IPS DF 6.9 (cell line): ENCODE results near the gene ICAM1.

Experiments
- DNase-seq: peaks from one replicate; pipeline ENCODE4 v3.0.0-alpha.2; 2013; ENCODE audit warnings: low read depth, low spot score
- H3K27ac ChIP-seq: one replicate; pipeline ENCODE4 v1.5.1; 2013; ENCODE audit warnings: low read length, control low read depth
- H3K27me3 ChIP-seq: 2 replicates; pipeline ENCODE4 v1.6.1; 2013; ENCODE audit warnings: mild to moderate bottlenecking, low read length; ENCODE audit not compliant: control insufficient read depth, insufficient read depth
- H3K36me3 ChIP-seq: 2 replicates; pipeline ENCODE4 v1.6.1; 2013; ENCODE audit warnings: low read length; ENCODE audit not compliant: control insufficient read depth, insufficient read depth
- H3K4me1 ChIP-seq: 2 replicates; pipeline ENCODE4 v1.6.1; 2013; ENCODE audit warnings: low read length; ENCODE audit not compliant: control insufficient read depth, insufficient read depth
- H3K4me3 ChIP-seq: 2 replicates; pipeline ENCODE4 v1.5.1; 2013; ENCODE audit warnings: mild to moderate bottlenecking, low read length
- H3K9me3 ChIP-seq: 2 replicates; pipeline ENCODE4 v1.6.1; 2013; ENCODE audit warnings: low read length, inconsistent platforms; ENCODE audit not compliant: control insufficient read depth, insufficient read depth
- WGBS: extraction: QIAGEN DNeasy Blood & Tissue Kit; methylation state at CpG from one replicate; pipeline ENCODE4 v1.1.7; 2013; ENCODE audit warnings: mixed read lengths, missing lambda C conversion rate; ENCODE audit not compliant: insufficient read length, insufficient coverage; 5-methylcytosine and 5-hydroxymethylcytosine counted together

ICAM1 gene, protein sequence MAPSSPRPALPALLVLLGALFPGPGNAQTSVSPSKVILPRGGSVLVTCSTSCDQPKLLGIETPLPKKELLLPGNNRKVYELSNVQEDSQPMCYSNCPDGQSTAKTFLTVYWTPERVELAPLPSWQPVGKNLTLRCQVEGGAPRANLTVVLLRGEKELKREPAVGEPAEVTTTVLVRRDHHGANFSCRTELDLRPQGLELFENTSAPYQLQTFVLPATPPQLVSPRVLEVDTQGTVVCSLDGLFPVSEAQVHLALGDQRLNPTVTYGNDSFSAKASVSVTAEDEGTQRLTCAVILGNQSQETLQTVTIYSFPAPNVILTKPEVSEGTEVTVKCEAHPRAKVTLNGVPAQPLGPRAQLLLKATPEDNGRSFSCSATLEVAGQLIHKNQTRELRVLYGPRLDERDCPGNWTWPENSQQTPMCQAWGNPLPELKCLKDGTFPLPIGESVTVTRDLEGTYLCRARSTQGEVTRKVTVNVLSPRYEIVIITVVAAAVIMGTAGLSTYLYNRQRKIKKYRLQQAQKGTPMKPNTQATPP

DNA sequence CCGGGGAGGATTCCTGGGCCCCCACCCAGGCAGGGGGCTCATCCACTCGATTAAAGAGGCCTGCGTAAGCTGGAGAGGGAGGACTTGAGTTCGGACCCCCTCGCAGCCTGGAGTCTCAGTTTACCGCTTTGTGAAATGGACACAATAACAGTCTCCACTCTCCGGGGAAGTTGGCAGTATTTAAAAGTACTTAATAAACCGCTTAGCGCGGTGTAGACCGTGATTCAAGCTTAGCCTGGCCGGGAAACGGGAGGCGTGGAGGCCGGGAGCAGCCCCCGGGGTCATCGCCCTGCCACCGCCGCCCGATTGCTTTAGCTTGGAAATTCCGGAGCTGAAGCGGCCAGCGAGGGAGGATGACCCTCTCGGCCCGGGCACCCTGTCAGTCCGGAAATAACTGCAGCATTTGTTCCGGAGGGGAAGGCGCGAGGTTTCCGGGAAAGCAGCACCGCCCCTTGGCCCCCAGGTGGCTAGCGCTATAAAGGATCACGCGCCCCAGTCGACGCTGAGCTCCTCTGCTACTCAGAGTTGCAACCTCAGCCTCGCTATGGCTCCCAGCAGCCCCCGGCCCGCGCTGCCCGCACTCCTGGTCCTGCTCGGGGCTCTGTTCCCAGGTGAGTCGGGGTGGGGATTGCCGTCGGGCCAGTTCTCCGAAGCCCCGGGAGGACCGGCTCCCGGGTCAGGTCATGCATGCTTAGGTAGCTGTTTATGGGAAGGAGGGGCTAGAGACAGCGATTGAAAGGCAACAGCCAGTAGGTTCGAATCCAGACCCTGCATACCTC, at the start of gene ICAM1:
Gene ICAM1 (plus strand): TSS at position 505 of the 779 bp plus-strand sequence. CDS start 40 bp downstream, at position 545.
- Histone ChIP-seq H3K27ac (no peak within 1 kb of the TSS), H3K9me3 (no peaks in the 10 kb centered on the region), H3K27me3 (peaks cover 10% of the 10 kb centered on the region), H3K4me1 (peaks cover 4% of the 10 kb centered on the region; the same call in 1 of the 2 replicates), H3K4me3 (peak within 1 kb of the TSS; percentile 35; the same call in 1 of the 2 replicates), H3K36me3 (no peaks in the 10 kb centered on the region; the same call in 1 of the 2 replicates)
- DNase-seq: no peak
- no CpG with 5 or more reads among the region's 51 CpGs for WGBS

DNA sequence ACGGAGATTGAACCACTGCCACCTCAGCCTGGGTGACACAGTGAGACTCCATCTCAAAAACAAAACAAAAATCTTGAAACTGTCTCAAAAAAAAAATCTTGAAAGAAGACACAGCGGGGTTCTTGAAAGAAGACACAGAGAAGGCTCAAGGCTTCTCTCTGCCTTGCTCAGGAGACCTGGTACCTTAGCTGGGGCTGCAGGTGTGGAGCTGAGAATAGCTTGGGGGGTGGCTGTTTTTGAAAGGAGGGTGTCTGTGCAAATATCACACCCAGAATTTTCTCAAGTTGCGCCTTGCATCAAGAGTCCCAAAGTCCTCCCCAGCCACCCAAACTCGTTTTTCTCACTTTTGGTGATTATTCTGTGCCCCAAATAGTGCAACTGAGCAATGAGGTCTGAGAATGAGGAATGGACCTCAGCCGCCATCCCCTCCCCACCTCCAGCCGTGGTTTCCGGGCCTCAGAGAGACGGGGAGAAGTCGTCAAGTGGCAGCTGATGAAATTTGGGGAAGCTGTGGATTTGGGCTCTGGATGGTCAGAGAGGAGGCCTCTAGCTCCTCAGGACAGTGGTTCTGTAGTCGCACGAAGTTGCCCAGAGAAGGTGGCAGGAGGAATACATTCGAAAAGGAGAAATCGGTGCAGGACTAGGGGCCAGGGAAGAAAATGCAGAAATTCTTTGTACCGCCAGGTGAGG, 48.6 kb upstream of the ICAM1 start:
- Histone ChIP-seq H3K4me1 (no peaks in the 10 kb centered on the region), H3K36me3 (0 out of 2 replicates have a peak, but pooled peaks cover 4% of the 10 kb centered on the region)

DNA sequence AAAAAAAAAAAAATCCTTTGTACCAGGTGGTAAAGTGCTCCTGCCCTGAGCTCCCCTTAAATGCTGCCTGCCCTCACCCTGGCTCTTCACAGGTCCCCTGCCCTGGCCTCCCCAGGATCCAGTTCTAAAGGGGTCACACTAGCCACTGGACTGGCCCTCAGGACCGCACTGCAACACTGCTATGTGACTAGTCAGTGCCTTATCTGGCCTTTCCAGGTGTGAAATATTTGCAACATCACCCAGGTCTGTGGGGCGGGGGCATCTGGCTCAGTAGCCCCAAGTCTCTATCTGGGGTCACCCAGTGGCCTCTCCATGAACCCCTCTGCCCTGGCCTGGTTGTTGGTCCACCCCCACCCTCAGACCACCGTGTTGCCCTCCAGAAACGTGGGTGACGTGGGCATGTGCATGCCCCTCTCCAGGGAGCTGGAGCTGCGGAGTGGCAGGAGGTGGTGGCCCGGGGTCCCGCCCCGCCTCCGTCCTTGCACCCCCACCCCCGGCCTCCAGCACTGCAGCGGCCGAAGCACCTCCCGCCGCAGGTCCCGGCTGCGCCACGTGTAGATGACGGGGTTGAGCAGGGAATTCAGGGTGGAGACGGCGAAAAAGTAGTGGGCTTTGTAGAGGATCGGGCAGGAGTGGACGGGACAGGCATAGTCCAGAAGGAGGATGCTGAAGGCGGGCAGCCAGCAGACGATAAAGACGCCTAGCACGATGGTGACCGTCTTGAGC, 47.3 kb upstream of the ICAM1 start:
- H3K27ac ChIP-seq: no peak overlapping the region
- no peak overlapping the region for H3K4me3 ChIP-seq
- DNase-seq: no peak
- H3K9me3 ChIP-seq: no peaks in the 10 kb centered on the region
- WGBS: no CpG with 5 or more reads among the region's 28 CpGs
- H3K36me3 ChIP-seq: 0 out of 2 replicates have a peak, but pooled peaks cover 4% of the 10 kb centered on the region
- H3K27me3 ChIP-seq: no peaks in the 10 kb centered on the region
- H3K4me1 ChIP-seq: no peaks in the 10 kb centered on the region

More for the DNA sequence above, 48.6 kb upstream of the ICAM1 start:
- Histone ChIP-seq H3K27me3 (no peaks in the 10 kb centered on the region), H3K9me3 (no peaks in the 10 kb centered on the region), H3K27ac (no peak overlapping the region), H3K4me3 (no peak overlapping the region)
- no CpG with 5 or more reads among the region's 14 CpGs for WGBS
- no peak for DNase-seq

DNA sequence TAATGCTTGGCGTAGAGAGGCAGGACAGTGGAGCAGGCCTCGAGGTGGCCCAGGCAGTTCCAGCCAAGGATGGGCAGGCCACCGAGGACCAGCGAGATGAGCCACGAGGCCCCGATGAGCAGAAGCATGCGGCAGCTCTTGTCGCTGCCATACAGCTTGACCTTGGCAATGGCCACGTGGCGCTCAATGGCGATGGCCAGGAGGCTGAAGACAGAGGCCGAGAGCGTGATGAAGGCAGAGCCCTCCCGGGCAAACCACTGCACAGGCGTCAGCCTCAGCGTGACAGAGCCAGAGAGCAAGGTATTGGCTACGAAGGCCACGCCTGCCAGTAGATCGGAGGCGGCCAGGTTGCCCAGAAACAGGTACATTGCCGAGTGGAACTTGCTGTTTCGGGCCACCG, 46.6 kb upstream of the ICAM1 start:
- Histone ChIP-seq H3K27ac (no peak overlapping the region), H3K9me3 (no peaks in the 10 kb centered on the region), H3K4me3 (no peak overlapping the region), H3K27me3 (no peaks in the 10 kb centered on the region), H3K4me1 (no peaks in the 10 kb centered on the region), H3K36me3 (0 out of 2 replicates have a peak, but pooled peaks cover 4% of the 10 kb centered on the region)
- no peak for DNase-seq
- WGBS: no CpG with 5 or more reads among the region's 23 CpGs

DNA sequence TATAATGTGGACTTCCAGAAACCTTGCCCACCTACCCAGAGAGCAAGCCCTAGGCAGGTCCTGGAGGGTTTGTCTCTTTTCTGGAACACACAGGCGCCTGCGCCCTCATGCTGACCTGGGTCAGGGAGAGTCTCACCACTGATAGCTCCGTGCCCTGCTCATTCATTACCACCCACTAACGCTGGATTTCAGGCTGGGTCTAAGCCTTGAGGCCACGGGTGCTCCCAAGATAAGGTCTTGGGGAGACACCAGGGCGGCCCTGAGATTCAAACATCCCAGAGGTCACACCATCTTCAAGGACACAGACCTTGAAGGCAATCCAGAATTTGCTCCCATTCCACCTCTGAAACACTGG, 44.9 kb upstream of the ICAM1 start:
- no CpG with 5 or more reads among the region's 6 CpGs for WGBS
- DNase-seq: no peak
- H3K27ac ChIP-seq: no peak overlapping the region
- H3K4me3 ChIP-seq: no peak overlapping the region
- no peaks in the 10 kb centered on the region for H3K9me3 ChIP-seq
- no peaks in the 10 kb centered on the region for H3K27me3 ChIP-seq
- no peaks in the 10 kb centered on the region; the same call in 1 of the 2 replicates for H3K4me1 ChIP-seq
- H3K36me3 ChIP-seq: 0 out of 2 replicates have a peak, but pooled peaks cover 4% of the 10 kb centered on the region

DNA sequence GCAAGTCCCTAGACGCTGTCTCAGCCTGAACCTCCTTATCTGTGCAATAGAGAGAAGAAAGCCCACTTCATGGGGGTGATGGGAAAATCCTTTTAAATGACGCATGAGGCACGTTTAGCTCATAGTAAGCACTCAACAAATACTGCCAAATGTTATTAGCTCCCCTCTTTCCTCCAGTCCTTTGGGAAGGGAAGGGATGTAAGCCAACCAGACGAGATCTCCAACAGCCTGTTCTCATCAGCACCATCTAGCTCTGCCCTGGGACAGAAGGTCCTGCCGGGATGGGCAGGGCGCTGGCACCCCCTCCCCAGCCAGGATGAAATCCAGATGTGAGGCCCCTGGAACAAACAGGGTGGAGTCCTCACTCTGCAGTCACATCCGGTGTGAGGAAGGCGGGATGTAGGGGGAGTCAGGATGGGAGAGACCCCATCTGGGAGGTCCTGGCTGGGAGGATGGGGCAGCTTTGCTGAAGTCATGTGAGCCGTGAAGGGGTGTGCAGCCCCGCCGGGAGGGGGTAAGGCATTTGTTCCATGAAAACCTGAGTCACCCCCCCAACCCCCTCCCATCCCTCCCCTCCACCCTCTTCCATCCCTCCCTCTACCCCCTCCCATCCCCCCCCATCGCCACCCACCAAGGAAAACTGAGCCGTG, 44.4 kb upstream of the ICAM1 start:
- H3K9me3 ChIP-seq: no peaks in the 10 kb centered on the region
- H3K4me3 ChIP-seq: no peak overlapping the region
- H3K4me1 ChIP-seq: no peaks in the 10 kb centered on the region; the same call in 1 of the 2 replicates
- DNase-seq: no peak
- WGBS: no CpG with 5 or more reads among the region's 13 CpGs
- 0 out of 2 replicates have a peak, but pooled peaks cover 4% of the 10 kb centered on the region for H3K36me3 ChIP-seq
- no peak overlapping the region for H3K27ac ChIP-seq
- H3K27me3 ChIP-seq: no peaks in the 10 kb centered on the region

DNA sequence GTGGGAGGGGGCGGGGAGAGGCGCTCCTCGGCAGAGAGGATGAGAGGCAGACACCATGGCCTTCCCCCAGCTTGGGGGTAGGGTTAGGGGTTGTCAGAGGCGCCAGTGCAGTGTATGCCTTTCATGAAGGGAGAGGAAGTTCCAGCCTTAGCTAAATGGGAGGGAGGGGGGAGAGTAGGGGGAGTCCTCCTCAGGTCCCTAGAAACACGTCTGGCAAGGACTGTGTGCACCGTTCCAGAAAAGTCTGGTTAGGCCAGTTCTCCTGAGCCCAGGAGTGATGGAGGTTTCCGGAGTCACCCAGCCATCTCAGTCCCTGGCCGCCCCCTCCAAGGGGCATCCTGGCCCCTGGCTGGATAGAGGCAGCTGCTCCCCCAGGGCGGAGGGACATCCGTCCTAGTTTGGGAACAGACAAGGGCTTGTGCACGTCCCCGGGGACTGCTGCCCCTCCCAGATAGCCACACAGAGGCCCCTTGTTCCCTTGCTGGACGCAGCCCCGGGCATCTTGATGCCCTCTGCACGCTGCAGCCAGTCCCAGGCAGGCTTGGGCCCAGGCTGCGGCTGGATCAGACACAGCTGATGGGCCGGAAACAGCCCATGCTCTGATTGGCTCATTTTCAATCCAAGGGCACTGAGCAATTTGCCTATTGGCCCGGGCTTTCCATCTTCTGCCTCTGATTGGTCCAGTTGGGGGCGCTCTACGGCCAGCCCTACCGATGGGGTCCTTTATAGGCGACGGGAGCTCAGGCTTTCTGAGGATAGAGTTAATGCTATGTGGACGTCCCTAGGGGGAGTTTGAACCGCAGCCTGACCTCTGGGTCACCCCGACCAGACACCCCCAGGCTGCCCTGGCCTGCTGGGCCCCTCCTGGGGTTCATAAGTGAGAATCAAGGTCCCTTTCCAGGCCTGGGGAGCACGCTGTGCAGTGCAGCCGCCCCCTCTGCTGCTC, 43.6 kb upstream of the ICAM1 start:
- no peak overlapping the region for H3K4me3 ChIP-seq
- no peak for DNase-seq

DNA sequence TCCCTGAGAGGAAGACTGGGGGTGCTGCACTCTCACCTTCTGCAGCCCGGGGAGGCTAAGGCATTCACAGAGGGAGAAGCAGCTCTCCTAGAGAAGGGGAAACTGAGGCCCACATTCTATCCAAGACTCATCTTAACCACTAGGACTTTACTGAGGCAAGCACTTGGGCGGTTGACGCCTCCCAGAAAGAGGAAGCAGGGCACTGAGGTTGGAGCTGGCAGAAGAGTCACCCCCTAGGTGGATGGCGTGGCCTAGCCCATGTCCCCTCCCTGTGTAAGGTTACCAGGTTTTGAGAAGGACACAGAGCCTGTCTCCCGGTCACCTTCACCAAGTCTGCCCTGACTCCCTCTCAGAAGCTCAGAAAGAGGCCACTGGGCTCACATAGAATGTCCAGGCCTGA, 42.5 kb upstream of the ICAM1 start:
- 0 out of 2 replicates have a peak, but pooled peaks cover 4% of the 10 kb centered on the region for H3K36me3 ChIP-seq
- WGBS: no CpG with 5 or more reads among the region's 5 CpGs
- no peaks in the 10 kb centered on the region for H3K27me3 ChIP-seq
- H3K4me1 ChIP-seq: no peaks in the 10 kb centered on the region; the same call in 1 of the 2 replicates
- H3K4me3 ChIP-seq: no peak overlapping the region
- no peaks in the 10 kb centered on the region for H3K9me3 ChIP-seq
- no peak overlapping the region for H3K27ac ChIP-seq
- no peak for DNase-seq

More for the DNA sequence above, 43.6 kb upstream of the ICAM1 start:
- no CpG with 5 or more reads among the region's 28 CpGs for WGBS
- Histone ChIP-seq H3K9me3 (no peaks in the 10 kb centered on the region), H3K4me1 (no peaks in the 10 kb centered on the region; the same call in 1 of the 2 replicates), H3K36me3 (0 out of 2 replicates have a peak, but pooled peaks cover 4% of the 10 kb centered on the region), H3K27me3 (no peaks in the 10 kb centered on the region), H3K27ac (no peak overlapping the region)
